Gastroesophageal sphincter (tissue), 3 donors: ENCODE results near the gene YPEL5.

ENCODE experiments used
- POLR2AphosphoS5 ChIP-seq: sonication (generic); formaldehyde crosslinking; IDR thresholded peaks from one replicate; pipeline ENCODE4 v1.6.1; 2017; ENCODE audit warnings: antibody characterized with exemption
- TF ChIP-seq, protein P1 (sequence below), 4 experiments: fragments of 200-600 bp in 2 of 4; fragments of 450-650 bp in 2 of 4; sonication (generic) in 1 of 4; IDR thresholded peaks; one replicate each; pipeline ENCODE4 v1.5.1; 2017 to 2019; ENCODE audit warnings: antibody characterized with exemption in 4 of 4, mild to moderate bottlenecking in 2 of 4, moderate library complexity in 2 of 4

DNA sequence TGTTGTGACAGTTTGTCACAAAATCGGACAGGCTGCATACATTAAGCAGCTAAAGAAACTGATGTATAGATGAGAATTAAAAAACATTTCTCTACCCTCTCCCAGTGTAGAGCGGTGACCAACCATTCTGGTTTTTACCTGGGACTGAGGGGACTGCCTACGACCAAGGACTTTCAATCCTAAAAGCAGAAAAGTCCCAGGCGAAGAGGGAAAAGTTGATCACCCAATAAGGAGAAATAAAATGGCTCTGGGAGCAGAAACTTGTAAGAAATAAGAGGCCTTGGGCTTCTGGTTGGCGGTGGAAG is 30.9 kb upstream of the YPEL5 start:
- TF ChIP-seq POLR2AphosphoS5, result no peak
- TF ChIP-seq, protein P1, sequence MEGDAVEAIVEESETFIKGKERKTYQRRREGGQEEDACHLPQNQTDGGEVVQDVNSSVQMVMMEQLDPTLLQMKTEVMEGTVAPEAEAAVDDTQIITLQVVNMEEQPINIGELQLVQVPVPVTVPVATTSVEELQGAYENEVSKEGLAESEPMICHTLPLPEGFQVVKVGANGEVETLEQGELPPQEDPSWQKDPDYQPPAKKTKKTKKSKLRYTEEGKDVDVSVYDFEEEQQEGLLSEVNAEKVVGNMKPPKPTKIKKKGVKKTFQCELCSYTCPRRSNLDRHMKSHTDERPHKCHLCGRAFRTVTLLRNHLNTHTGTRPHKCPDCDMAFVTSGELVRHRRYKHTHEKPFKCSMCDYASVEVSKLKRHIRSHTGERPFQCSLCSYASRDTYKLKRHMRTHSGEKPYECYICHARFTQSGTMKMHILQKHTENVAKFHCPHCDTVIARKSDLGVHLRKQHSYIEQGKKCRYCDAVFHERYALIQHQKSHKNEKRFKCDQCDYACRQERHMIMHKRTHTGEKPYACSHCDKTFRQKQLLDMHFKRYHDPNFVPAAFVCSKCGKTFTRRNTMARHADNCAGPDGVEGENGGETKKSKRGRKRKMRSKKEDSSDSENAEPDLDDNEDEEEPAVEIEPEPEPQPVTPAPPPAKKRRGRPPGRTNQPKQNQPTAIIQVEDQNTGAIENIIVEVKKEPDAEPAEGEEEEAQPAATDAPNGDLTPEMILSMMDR (IDR thresholded peaks at IDR 0.05), result no peak
